HepG2 (cell line): ENCODE data around the gene ABCG8. TPM values are rescaled to one million over a fixed set of nuclear protein-coding genes. Genes with fewer than 3 reads are reported as not detected.
A peak's percentile ranks its signal among the peaks of the same experiment; 100 is the strongest.

Experiments used
- AFF4 ChIP-seq: sonication (generic); formaldehyde crosslinking; IDR thresholded peaks from 2 replicates; pipeline ENCODE4 v1.4.0; 2020; ENCODE audit warnings: missing genetic modification reagents
- AHDC1 ChIP-seq: sonication (generic); formaldehyde crosslinking; IDR thresholded peaks from 2 replicates; pipeline ENCODE4 v1.5.1; 2020; ENCODE audit warnings: mild to moderate bottlenecking, missing genetic modification reagents, borderline replicate concordance
- E2F1 ChIP-seq: sonication (generic); formaldehyde crosslinking; IDR thresholded peaks from 2 replicates; pipeline ENCODE4 v1.5.0; 2020; ENCODE audit warnings: missing genetic modification reagents
- GATA4 ChIP-seq: sonication (generic); IDR thresholded peaks from 2 replicates; pipeline ENCODE4 v1.6.1; 2016; ENCODE audit warnings: antibody characterized with exemption, low read depth, borderline replicate concordance
- GMEB1 ChIP-seq: sonication (generic); formaldehyde crosslinking; IDR thresholded peaks from 2 replicates; pipeline ENCODE4 v1.5.1; 2020; ENCODE audit warnings: missing genetic modification reagents, mild to moderate bottlenecking, borderline replicate concordance
- KDM3A ChIP-seq: IDR thresholded peaks from 2 replicates; pipeline ENCODE4 v1.6.1; 2018; ENCODE audit warnings: low read depth, missing compliant biosample characterization
- KLF9 ChIP-seq: IDR thresholded peaks from 2 replicates; pipeline ENCODE4 v1.6.1; 2016; ENCODE audit warnings: low read depth
- MTF2 ChIP-seq: sonication (generic); formaldehyde crosslinking; IDR thresholded peaks from 2 replicates; pipeline ENCODE4 v1.5.0; 2020; ENCODE audit warnings: missing genetic modification reagents, borderline replicate concordance
- PBX2 ChIP-seq: IDR thresholded peaks from 2 replicates; pipeline ENCODE4 v1.6.1; 2016; ENCODE audit warnings: control low read depth
- RARA ChIP-seq: IDR thresholded peaks from 2 replicates; pipeline ENCODE4 v1.6.1; 2016; ENCODE audit warnings: missing genetic modification reagents, missing compliant biosample characterization
- SALL1 ChIP-seq: sonication (generic); formaldehyde crosslinking; IDR thresholded peaks from 2 replicates; pipeline ENCODE4 v1.8.0; 2022; ENCODE audit warnings: mild to moderate bottlenecking, missing genetic modification reagents
- ZGPAT ChIP-seq: IDR thresholded peaks from 2 replicates; pipeline ENCODE4 v1.6.1; 2016; ENCODE audit warnings: mild to moderate bottlenecking
- polyA plus RNA-seq, 8 experiments: library from polyadenylated mRNA; depleted of rRNA in 3 of 8; stranded (reverse) in 7 of 8; unstranded in 1 of 8; fragments of >200 nt; fragmentation: Illumina TruSeq in 4 of 8; extraction: Trizol in 4 of 8; gene quantifications; 2 replicates each; pipeline versions ENCODE4 v1.2.1 to v1.2.3, GENCODE V29; 2011 to 2016; ENCODE audit warnings: low read depth in 4 of 8, missing spikeins in 1 of 8, mixed read lengths in 1 of 8; ENCODE audit not compliant: insufficient read depth in 1 of 8
- total RNA-seq, 5 experiments: library from RNA; depleted of rRNA; stranded (reverse); fragments of >200 nt; fragmentation: Illumina TruSeq; extraction: Trizol; gene quantifications; 2 replicates each; pipeline ENCODE4 v1.2.3, GENCODE V29; 2016; ENCODE audit warnings: low read depth in 1 of 5

Gene ABCG8
- total and polyA plus RNA-seq, 2 of the 13 experiments (the other 11 are each of a cell fraction or from before 2014, with no cell fraction given): 8.1 to 8.8 TPM

GRCh38 chr2:43877782-43878464, 39.2 kb downstream of the ABCG8 start (continued):
- TF ChIP-seq KDM3A (0 out of 2 replicates have a peak, but pooled peaks have one; percentile 44), MTF2 (no peak), AFF4 (no peak), GMEB1 (CRISPR knock-in tag) (no peak), RARA (CRISPR knock-in tag) (no peak), KLF9 (CRISPR knock-in tag) (no peak), E2F1 (CRISPR knock-in tag) (no peak), AHDC1 (CRISPR knock-in tag) (no peak), SALL1 (CRISPR knock-in tag) (peak; percentile 65), PBX2 (CRISPR knock-in tag) (no peak), GATA4 (no peak), ZGPAT (0 out of 2 replicates have a peak, but pooled peaks have one; percentile 28)
